Measurements from ENCODE around the gene APOC4. TPM values are rescaled to one million over a fixed set of nuclear protein-coding genes. Genes with fewer than 3 reads are reported as not detected.

Gene APOC4
- total RNA-seq, 1 experiment from 2014 or later: not detected

GRCh38 chr19:44943801-44944249, 1.8 kb downstream of the APOC4 start:
- H3K9me3 Mint-ChIP-seq: no peaks in the 10 kb centered on the region
- no peak overlapping the region for H3K4me3 Mint-ChIP-seq
- no peak overlapping the region; the same call in 1 of the 2 replicates for H3K27ac Mint-ChIP-seq
- ChIA-PET CTCF (interaction anchor here (1.5 kb wide), 1 partner anchor 8 kb away, joined by 6 read pairs; no protein-coding TSS in a partner anchor), POLR2A (no interaction called here)
- TF ChIP-seq TEAD1 (CRISPR knock-in tag; IDR thresholded peaks at IDR 0.05): no peak
- no peaks in the 10 kb centered on the region for H3K4me1 Mint-ChIP-seq
- no peaks in the 10 kb centered on the region; the same call in none of the 2 replicates for H3K27me3 Mint-ChIP-seq (ENCODE audit: low read depth)
- H3K36me3 Mint-ChIP-seq: no peaks in the 10 kb centered on the region
- DNase-seq (ENCODE audit: low spot score): no peak
- no peak for ATAC-seq

- DNase-seq (ENCODE audit: low spot score) (no peak), ATAC-seq (no peak)
- ChIA-PET POLR2A (no interaction called here), CTCF (interaction anchor here (0.7 to 1.1 kb wide), 2 partner anchors 43 to 70 kb away, joined by 3 read pairs; no protein-coding TSS in a partner anchor)
- H3K27me3 Mint-ChIP-seq (ENCODE audit: low read depth): no peaks in the 10 kb centered on the region; the same call in none of the 2 replicates
- no peak overlapping the region for H3K4me3 Mint-ChIP-seq
- H3K27ac Mint-ChIP-seq: no peak overlapping the region
- no peaks in the 10 kb centered on the region for H3K9me3 Mint-ChIP-seq
- no peaks in the 10 kb centered on the region for H3K36me3 Mint-ChIP-seq
- no peaks in the 10 kb centered on the region for H3K4me1 Mint-ChIP-seq
- no peak for TF ChIP-seq NFYB (CRISPR knock-in tag; conservative IDR thresholded peaks at IDR 0.05; ENCODE audit: low read depth)
- no peak for TF ChIP-seq FOXK1 (CRISPR knock-in tag; IDR thresholded peaks at IDR 0.05)
- TF ChIP-seq TP53 (CRISPR knock-in tag; IDR thresholded peaks at IDR 0.05): no peak
- TF ChIP-seq HMGA2 (CRISPR knock-in tag; IDR thresholded peaks at IDR 0.05): no peak
- no peak for TF ChIP-seq NFATC4 (CRISPR knock-in tag; IDR thresholded peaks at IDR 0.05)
- TF ChIP-seq CDX4 (CRISPR knock-in tag; IDR thresholded peaks at IDR 0.05; ENCODE audit: borderline replicate concordance): no peak
- TF ChIP-seq TEAD4 (CRISPR knock-in tag; IDR thresholded peaks at IDR 0.05): no peak
- TF ChIP-seq ZNF219 (CRISPR knock-in tag; IDR thresholded peaks at IDR 0.05; ENCODE audit: borderline replicate concordance): no peak
- TF ChIP-seq NR1H2 (CRISPR knock-in tag; IDR thresholded peaks at IDR 0.05): no peak
- TF ChIP-seq NR2C2 (CRISPR knock-in tag; IDR thresholded peaks at IDR 0.05): no peak
- no peak for TF ChIP-seq GRHL2 (CRISPR knock-in tag; IDR thresholded peaks at IDR 0.05; ENCODE audit: insufficient replicate concordance, severe bottlenecking)
- no peak for TF ChIP-seq ATF2 (CRISPR knock-in tag; IDR thresholded peaks at IDR 0.05; ENCODE audit: borderline replicate concordance, low read depth)
- no peak for TF ChIP-seq E2F4 (CRISPR knock-in tag; IDR thresholded peaks at IDR 0.05; ENCODE audit: borderline replicate concordance, low read depth)
- TF ChIP-seq E2F1 (CRISPR knock-in tag; IDR thresholded peaks at IDR 0.05): no peak
- no peak for TF ChIP-seq AFF4 (CRISPR knock-in tag; IDR thresholded peaks at IDR 0.05; ENCODE audit: borderline replicate concordance)
- TF ChIP-seq ZNF512 (CRISPR knock-in tag; IDR thresholded peaks at IDR 0.05; ENCODE audit: borderline replicate concordance): no peak
- no peak for TF ChIP-seq RELA (CRISPR knock-in tag; IDR thresholded peaks at IDR 0.05; ENCODE audit: borderline replicate concordance)
- no peak for TF ChIP-seq MXD4 (CRISPR knock-in tag; IDR thresholded peaks at IDR 0.05; ENCODE audit: borderline replicate concordance)
Measured at GRCh38 chr19:44947041-44947581, 5.1 kb downstream of the APOC4 start.
